ENCODE measurements around the gene DENND5A. TPM values are rescaled to one million over a fixed set of nuclear protein-coding genes. Genes with fewer than 3 reads are reported as not detected.
"Not testable (repeated sequence)": the region's sequence is repeated elsewhere in the genome, so short reads cannot be mapped to it uniquely, and the experiment has no call there.

The DENND5A gene
- polyA plus RNA-seq, 1 experiment, result 145 TPM

DNA sequence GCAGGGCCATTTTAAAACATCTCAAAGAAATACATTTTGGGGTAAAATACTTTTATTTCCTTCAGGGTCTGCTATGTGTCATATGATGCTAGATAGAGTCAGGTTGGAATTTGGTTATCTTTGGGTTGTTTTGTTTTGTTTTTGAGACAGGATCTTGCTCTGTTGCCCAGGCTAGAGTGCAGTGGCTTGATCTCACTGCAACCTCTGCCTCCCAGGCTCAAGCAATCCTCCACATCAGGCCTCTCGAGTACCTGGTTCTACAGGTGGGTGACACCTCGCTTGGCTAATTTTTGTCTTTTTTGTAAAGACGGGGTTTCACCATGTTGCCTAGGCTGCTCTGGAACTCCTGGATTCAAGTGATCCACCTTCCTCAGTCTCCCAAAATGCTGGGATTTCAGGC is 17.3 kb downstream of the DENND5A start:
- DNase-seq (ENCODE audit: low read depth, low spot score), result no peak
- ChIA-PET CTCF (no interaction called here), POLR2A (no interaction called here)
- TF ChIP-seq, protein P1, sequence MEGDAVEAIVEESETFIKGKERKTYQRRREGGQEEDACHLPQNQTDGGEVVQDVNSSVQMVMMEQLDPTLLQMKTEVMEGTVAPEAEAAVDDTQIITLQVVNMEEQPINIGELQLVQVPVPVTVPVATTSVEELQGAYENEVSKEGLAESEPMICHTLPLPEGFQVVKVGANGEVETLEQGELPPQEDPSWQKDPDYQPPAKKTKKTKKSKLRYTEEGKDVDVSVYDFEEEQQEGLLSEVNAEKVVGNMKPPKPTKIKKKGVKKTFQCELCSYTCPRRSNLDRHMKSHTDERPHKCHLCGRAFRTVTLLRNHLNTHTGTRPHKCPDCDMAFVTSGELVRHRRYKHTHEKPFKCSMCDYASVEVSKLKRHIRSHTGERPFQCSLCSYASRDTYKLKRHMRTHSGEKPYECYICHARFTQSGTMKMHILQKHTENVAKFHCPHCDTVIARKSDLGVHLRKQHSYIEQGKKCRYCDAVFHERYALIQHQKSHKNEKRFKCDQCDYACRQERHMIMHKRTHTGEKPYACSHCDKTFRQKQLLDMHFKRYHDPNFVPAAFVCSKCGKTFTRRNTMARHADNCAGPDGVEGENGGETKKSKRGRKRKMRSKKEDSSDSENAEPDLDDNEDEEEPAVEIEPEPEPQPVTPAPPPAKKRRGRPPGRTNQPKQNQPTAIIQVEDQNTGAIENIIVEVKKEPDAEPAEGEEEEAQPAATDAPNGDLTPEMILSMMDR (IDR thresholded peaks at IDR 0.05; ENCODE audit: low read depth, low read length), result no peak
- H3K4me3 ChIP-seq (ENCODE audit: low read depth, low read length), result no peak overlapping the region
- no peaks in the 10 kb centered on the region for H3K9me3 ChIP-seq (ENCODE audit: control insufficient read depth, insufficient read depth, low read length)
- no peaks in the 10 kb centered on the region for H3K27me3 ChIP-seq (ENCODE audit: control insufficient read depth, insufficient read depth, low read length)
- no peak overlapping the region for H3K27ac ChIP-seq (ENCODE audit: low read depth, low read length)

- DNase-seq (ENCODE audit: low read depth, low spot score); H3K27me3 ChIP-seq (ENCODE audit: control insufficient read depth, insufficient read depth, low read length); H3K27ac ChIP-seq (ENCODE audit: low read depth, low read length); H3K4me3 ChIP-seq (ENCODE audit: low read depth, low read length); POLR2A ChIA-PET; H3K9me3 ChIP-seq (ENCODE audit: control insufficient read depth, insufficient read depth, low read length); CTCF ChIA-PET: not testable (repeated sequence)
These were observed 28.9 kb downstream of the DENND5A start for GRCh38 chr11:9236242-9236641.

GRCh38 chr11:9232482-9232881 is 32.7 kb downstream of the DENND5A start:
- POLR2A ChIA-PET, result interaction anchor here (1.0 kb wide), 1 partner anchor 10 kb away, joined by 4 read pairs; no protein-coding TSS in a partner anchor
- TF ChIP-seq, protein P1 (IDR thresholded peaks at IDR 0.05; ENCODE audit: low read depth, low read length), result no peak
- no peaks in the 10 kb centered on the region for H3K9me3 ChIP-seq (ENCODE audit: control insufficient read depth, insufficient read depth, low read length)
- H3K4me3 ChIP-seq (ENCODE audit: low read depth, low read length), result no peak overlapping the region
- CTCF ChIA-PET, result no interaction called here
- H3K27me3 ChIP-seq (ENCODE audit: control insufficient read depth, insufficient read depth, low read length), result no peaks in the 10 kb centered on the region
- H3K27ac ChIP-seq (ENCODE audit: low read depth, low read length), result no peak overlapping the region
- DNase-seq (ENCODE audit: low read depth, low spot score), result no peak

DNA sequence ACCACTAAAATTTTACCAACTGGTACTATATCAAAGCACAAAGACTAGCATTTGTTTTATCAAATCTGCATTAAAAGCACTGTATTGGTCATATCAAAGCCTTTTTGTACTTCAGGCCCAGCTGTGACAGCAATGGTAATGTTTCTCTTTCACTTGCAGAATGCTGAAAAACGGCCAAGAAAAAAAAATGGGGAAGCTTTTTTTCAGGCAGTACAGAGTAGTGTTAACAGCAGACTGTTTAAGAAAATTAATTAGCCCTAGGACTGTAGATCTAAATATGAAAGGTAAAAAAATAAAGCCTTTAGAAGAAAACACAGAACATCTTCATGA is 33.3 kb downstream of the DENND5A start:
- ChIA-PET POLR2A (interaction anchor here (0.7 to 1.0 kb wide), 2 partner anchors 9 to 341 kb away, joined by 4 read pairs; no protein-coding TSS in a partner anchor), CTCF (interaction anchor here (0.7 kb wide), 1 partner anchor 37 kb away, joined by 4 read pairs; no protein-coding TSS in a partner anchor)
- no peaks in the 10 kb centered on the region for H3K27me3 ChIP-seq (ENCODE audit: control insufficient read depth, insufficient read depth, low read length)
- H3K4me3 ChIP-seq (ENCODE audit: low read depth, low read length), result no peak overlapping the region
- TF ChIP-seq, protein P1 (IDR thresholded peaks at IDR 0.05; ENCODE audit: low read depth, low read length), result no peak
- DNase-seq (ENCODE audit: low read depth, low spot score), result no peak
- no peak overlapping the region for H3K27ac ChIP-seq (ENCODE audit: low read depth, low read length)
- no peaks in the 10 kb centered on the region for H3K9me3 ChIP-seq (ENCODE audit: control insufficient read depth, insufficient read depth, low read length)

GRCh38 chr11:9230296-9230695 is 34.9 kb downstream of the DENND5A start:
- no peak for DNase-seq (ENCODE audit: low read depth, low spot score)

More at GRCh38 chr11:9230296-9230695, 34.9 kb downstream of the DENND5A start:
- H3K4me3 ChIP-seq (ENCODE audit: low read depth, low read length), result no peak overlapping the region
- TF ChIP-seq, protein P1 (IDR thresholded peaks at IDR 0.05; ENCODE audit: low read depth, low read length), result no peak
- POLR2A ChIA-PET, result interaction anchor here (0.5 kb wide), 1 partner anchor 11 kb away, joined by 3 read pairs; no protein-coding TSS in a partner anchor
- CTCF ChIA-PET, result interaction anchor here (0.6 to 0.9 kb wide), 5 partner anchors 33 to 403 kb away, joined by 3 to 9 read pairs (median 3); no protein-coding TSS in a partner anchor
- H3K27ac ChIP-seq (ENCODE audit: low read depth, low read length), result no peak overlapping the region
- no peaks in the 10 kb centered on the region for H3K9me3 ChIP-seq (ENCODE audit: control insufficient read depth, insufficient read depth, low read length)
- no peaks in the 10 kb centered on the region for H3K27me3 ChIP-seq (ENCODE audit: control insufficient read depth, insufficient read depth, low read length)

All from AG04450 (cell line).